KOPT-K1 (cell line): ENCODE data around the gene ARFGAP1.
"Not testable (repeated sequence)": the region's sequence is repeated elsewhere in the genome, so short reads cannot be mapped to it uniquely, and the experiment has no call there.

Experiments used
- H3K27ac ChIP-seq: fragments of 200-600 bp; sonication (generic); 2 replicates; pipeline ENCODE4 v1.5.1; 2016; ENCODE audit warnings: antibody characterized with exemption, mild to moderate bottlenecking, low read depth, low read length; ENCODE audit not compliant: poor library complexity, severe bottlenecking
- H3K36me3 ChIP-seq: fragments of 200-600 bp; sonication (generic); 2 replicates; pipeline ENCODE4 v1.5.1; 2017; ENCODE audit warnings: antibody characterized with exemption, mild to moderate bottlenecking, low read length, moderate library complexity; ENCODE audit not compliant: insufficient read depth
- H3K9me3 ChIP-seq: fragments of 200-600 bp; sonication (generic); 2 replicates; pipeline ENCODE4 v1.5.1; 2017; ENCODE audit warnings: antibody characterized with exemption, low read length, mild to moderate bottlenecking; ENCODE audit not compliant: insufficient read depth, poor library complexity, severe bottlenecking

Gene ARFGAP1

GRCh38 chr20:63251350-63251749, 21.3 kb upstream of the ARFGAP1 start:
- H3K9me3 ChIP-seq, H3K36me3 ChIP-seq, H3K27ac ChIP-seq: not testable (repeated sequence)

- no peaks in the 10 kb centered on the region for H3K9me3 ChIP-seq
- H3K27ac ChIP-seq = no peak overlapping the region
- no peaks in the 10 kb centered on the region for H3K36me3 ChIP-seq
These were observed 20.3 kb upstream of the ARFGAP1 start for GRCh38 chr20:63252284-63252711.

GRCh38 chr20:63253065-63253437, 19.6 kb upstream of the ARFGAP1 start:
- no peak overlapping the region for H3K27ac ChIP-seq
- H3K36me3 ChIP-seq = no peaks in the 10 kb centered on the region
- H3K9me3 ChIP-seq = no peaks in the 10 kb centered on the region

GRCh38 chr20:63253438-63254231, 19.0 kb upstream of the ARFGAP1 start:
- no peaks in the 10 kb centered on the region for H3K9me3 ChIP-seq
- no peak overlapping the region for H3K27ac ChIP-seq

GRCh38 chr20:63254232-63254605, 18.4 kb upstream of the ARFGAP1 start, which contains the start of gene NKAIN4:
Gene NKAIN4 (minus strand): TSS chr20:63254463. CDS start chr20:63254450, 13 bp downstream.
- no peaks in the 10 kb centered on the region for H3K9me3 ChIP-seq
- H3K27ac ChIP-seq = no peak within 1 kb of the TSS
- H3K36me3 ChIP-seq = no peaks in the 10 kb centered on the region

More at GRCh38 chr20:63253438-63254231, 19.0 kb upstream of the ARFGAP1 start:
- no peaks in the 10 kb centered on the region for H3K36me3 ChIP-seq

- no peak overlapping the region for H3K27ac ChIP-seq
- no peaks in the 10 kb centered on the region for H3K9me3 ChIP-seq
- H3K36me3 ChIP-seq = no peaks in the 10 kb centered on the region
These were observed 17.8 kb upstream of the ARFGAP1 start for GRCh38 chr20:63254606-63255384.

- Histone ChIP-seq H3K27ac (no peak overlapping the region), H3K9me3 (no peaks in the 10 kb centered on the region), H3K36me3 (no peaks in the 10 kb centered on the region)
These were observed 16.5 kb upstream of the ARFGAP1 start for GRCh38 chr20:63255931-63256704.

GRCh38 chr20:63256954-63257353, 15.7 kb upstream of the ARFGAP1 start:
- Histone ChIP-seq H3K9me3 (no peaks in the 10 kb centered on the region), H3K27ac (no peak overlapping the region), H3K36me3 (no peaks in the 10 kb centered on the region)

- Histone ChIP-seq H3K9me3 (no peaks in the 10 kb centered on the region), H3K36me3 (no peaks in the 10 kb centered on the region), H3K27ac (no peak overlapping the region)
These were observed 15.0 kb upstream of the ARFGAP1 start for GRCh38 chr20:63257629-63258028.

GRCh38 chr20:63258781-63259180, 13.8 kb upstream of the ARFGAP1 start:
- Histone ChIP-seq H3K36me3 (no peaks in the 10 kb centered on the region), H3K9me3 (no peaks in the 10 kb centered on the region), H3K27ac (no peak overlapping the region)

GRCh38 chr20:63259734-63260460, 12.7 kb upstream of the ARFGAP1 start:
- no peak overlapping the region for H3K27ac ChIP-seq
- H3K9me3 ChIP-seq = no peaks in the 10 kb centered on the region
- no peaks in the 10 kb centered on the region for H3K36me3 ChIP-seq

- no peaks in the 10 kb centered on the region for H3K9me3 ChIP-seq
- no peak overlapping the region for H3K27ac ChIP-seq
- H3K36me3 ChIP-seq = no peaks in the 10 kb centered on the region
These were observed 12.1 kb upstream of the ARFGAP1 start for GRCh38 chr20:63260521-63260920.

- no peak overlapping the region for H3K27ac ChIP-seq
- H3K9me3 ChIP-seq = no peaks in the 10 kb centered on the region
- no peaks in the 10 kb centered on the region for H3K36me3 ChIP-seq
These were observed 11.4 kb upstream of the ARFGAP1 start for GRCh38 chr20:63261060-63261794.
